ENCODE data around the gene SEMA4B. TPM values are rescaled to one million over a fixed set of nuclear protein-coding genes. Genes with fewer than 3 reads are reported as not detected.

The SEMA4B gene
- total RNA-seq, 4 donors from 2014 or later, result 63.2 to 147 (median 91.3) TPM

DNA sequence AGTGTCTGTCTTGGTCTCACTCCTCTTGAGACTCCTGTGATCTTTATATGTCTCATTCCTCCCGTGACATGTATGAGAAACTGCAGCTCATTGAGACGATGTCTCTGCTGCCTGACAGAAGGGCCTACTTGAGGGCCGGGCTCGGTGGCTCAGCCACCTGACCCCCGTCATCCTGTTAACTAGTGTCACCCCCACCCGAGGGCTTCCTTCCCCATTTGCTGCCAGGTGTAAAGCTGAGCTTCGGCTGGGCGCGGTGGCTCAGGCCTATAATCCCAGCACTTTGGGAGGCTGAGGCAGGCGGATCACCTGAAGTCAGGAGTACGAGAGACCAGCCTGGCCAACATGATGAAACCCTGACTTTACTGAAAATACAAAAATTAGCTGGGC, 12.7 kb downstream of the SEMA4B start:
- Histone ChIP-seq H3K27me3 (no peaks in the 10 kb centered on the region), H3K4me1 (peaks cover 13 to 60% (median 23%) of the 10 kb centered on the region in 4 donors), H3K9me3 (no peaks in the 10 kb centered on the region), H3K4me3 (no peak overlapping the region), H3K27ac (peak overlapping the region; percentile 78 to 99 (median 90)), H3K36me3 (peaks cover 0 to 34% (median 0%) of the 10 kb centered on the region in 3 donors)
- DNase-seq, result peak in 2 of 3 donors; percentile 89
- no peak for TF ChIP-seq POLR2A (IDR thresholded peaks at IDR 0.05)
- TF ChIP-seq, protein P1, sequence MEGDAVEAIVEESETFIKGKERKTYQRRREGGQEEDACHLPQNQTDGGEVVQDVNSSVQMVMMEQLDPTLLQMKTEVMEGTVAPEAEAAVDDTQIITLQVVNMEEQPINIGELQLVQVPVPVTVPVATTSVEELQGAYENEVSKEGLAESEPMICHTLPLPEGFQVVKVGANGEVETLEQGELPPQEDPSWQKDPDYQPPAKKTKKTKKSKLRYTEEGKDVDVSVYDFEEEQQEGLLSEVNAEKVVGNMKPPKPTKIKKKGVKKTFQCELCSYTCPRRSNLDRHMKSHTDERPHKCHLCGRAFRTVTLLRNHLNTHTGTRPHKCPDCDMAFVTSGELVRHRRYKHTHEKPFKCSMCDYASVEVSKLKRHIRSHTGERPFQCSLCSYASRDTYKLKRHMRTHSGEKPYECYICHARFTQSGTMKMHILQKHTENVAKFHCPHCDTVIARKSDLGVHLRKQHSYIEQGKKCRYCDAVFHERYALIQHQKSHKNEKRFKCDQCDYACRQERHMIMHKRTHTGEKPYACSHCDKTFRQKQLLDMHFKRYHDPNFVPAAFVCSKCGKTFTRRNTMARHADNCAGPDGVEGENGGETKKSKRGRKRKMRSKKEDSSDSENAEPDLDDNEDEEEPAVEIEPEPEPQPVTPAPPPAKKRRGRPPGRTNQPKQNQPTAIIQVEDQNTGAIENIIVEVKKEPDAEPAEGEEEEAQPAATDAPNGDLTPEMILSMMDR (IDR thresholded peaks at IDR 0.05), result no peak

DNA sequence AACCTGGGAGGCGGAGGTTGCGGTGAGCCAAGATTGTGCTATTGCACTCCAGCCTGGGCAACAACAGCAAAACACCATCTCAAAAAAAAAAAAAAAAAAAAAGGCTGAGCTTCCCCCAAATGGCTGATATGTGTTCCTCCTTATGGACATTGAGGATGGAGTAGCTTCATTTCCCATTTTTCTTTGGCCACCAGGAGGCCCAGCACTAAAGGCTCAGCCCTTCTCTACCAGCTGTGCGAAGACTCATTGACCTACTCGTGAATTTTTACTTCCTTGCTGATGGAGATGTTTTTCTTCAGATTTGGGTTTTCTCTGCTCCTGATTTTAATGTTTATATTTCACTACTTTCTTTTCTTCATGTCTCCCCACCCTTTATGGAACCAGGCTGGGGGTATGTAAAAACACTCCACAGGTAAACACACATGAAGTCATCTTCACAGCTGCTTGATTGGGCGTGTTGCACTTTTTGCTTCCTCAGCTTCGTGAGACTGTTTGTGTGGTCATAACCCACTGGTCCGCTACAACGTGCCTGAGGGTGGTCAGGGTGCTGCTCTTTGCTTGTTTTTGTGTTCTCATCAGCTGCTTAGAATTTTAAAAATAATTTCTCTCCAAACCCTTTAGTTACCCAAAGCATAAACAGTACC, 13.5 kb downstream of the SEMA4B start:
- TF ChIP-seq POLR2A (IDR thresholded peaks at IDR 0.05), result no peak
- TF ChIP-seq, protein P1 (IDR thresholded peaks at IDR 0.05), result peak in 4 of 6 experiments; percentile 16 to 45 (median 40)
- H3K36me3 ChIP-seq, result peaks cover 0 to 26% (median 0%) of the 10 kb centered on the region in 3 donors
- H3K4me1 ChIP-seq, result peaks cover 13 to 54% (median 23%) of the 10 kb centered on the region in 4 donors
- H3K27me3 ChIP-seq, result no peaks in the 10 kb centered on the region
- no peaks in the 10 kb centered on the region for H3K9me3 ChIP-seq
- H3K4me3 ChIP-seq, result no peak overlapping the region
- DNase-seq, result peak in 2 of 3 donors; percentile 70 to 73
- peak overlapping the region; percentile 78 to 99 (median 90) for H3K27ac ChIP-seq

DNA sequence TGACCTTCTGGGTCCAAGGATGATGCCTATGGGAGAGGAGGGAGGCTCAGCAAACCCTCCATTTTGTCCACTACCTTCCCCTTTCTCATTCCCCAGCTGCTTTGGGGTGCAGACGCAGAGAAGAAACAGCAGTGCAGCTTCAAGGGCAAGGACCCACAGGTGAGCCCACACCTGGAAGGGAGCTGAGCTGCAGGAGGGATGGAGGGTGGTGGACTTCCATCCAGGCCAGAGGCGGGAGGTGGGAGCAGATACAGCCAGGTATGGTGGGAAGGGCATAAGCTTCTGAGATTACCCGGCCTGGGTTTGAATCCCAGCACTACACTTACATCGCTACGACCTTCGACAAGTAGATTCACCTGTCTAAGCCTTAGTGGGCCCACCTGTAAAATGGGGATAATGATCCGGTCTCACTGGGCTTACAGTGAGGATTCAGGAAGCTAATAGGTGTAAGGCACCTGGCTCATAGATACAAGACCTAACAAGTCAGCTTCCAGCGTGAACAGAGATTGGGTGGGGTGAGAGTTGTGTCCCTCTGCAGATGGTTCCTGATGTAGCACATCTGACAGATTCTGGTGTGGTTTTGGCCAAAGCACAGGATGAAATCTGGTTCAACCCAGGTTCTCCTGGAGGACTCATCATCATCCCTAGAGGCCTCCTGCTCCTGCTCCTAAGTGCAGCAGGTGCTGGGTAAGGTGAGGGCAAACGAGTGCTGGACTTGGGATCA, 16.7 kb downstream of the SEMA4B start:
- no peak for DNase-seq
- H3K27ac ChIP-seq, result no peak overlapping the region
- H3K27me3 ChIP-seq, result no peaks in the 10 kb centered on the region
- H3K4me3 ChIP-seq, result no peak overlapping the region
- no peak for TF ChIP-seq POLR2A (IDR thresholded peaks at IDR 0.05)
- TF ChIP-seq, protein P1 (IDR thresholded peaks at IDR 0.05), result no peak
- no peaks in the 10 kb centered on the region for H3K9me3 ChIP-seq
- peaks cover 0 to 30% (median 9%) of the 10 kb centered on the region in 4 donors for H3K4me1 ChIP-seq
- peaks cover 0 to 37% (median 0%) of the 10 kb centered on the region in 3 donors for H3K36me3 ChIP-seq

DNA sequence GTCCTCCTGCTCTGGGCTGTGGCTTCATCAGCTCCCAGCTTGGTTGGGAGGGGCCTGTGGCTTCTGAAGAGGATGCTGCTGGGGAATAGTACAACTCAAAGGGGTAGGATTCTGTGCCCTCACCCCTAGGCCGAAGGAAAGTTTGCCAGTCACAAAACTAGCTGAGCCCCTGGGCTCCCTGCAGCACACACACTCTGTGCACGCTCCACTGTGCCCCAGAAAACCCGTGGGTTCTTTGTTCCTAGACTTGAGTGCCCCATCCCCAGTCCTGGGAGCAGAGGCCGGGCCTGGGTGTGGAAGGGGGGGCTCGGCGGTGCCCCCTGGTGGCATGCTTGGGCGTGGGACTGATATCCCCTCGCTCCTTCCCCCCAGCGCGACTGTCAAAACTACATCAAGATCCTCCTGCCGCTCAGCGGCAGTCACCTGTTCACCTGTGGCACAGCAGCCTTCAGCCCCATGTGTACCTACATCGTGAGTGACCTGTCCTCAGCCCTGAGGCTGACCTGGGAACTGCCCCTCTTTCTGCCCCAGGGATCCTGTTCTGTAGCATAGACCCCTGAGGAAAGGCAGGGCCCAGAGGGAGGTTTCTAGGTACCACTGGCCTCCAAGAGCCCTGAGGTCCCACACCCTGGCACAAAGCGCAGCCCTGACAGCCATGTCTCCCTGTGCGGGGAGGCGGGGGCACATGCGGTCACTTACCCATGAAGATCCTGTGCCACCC, 18.5 kb downstream of the SEMA4B start:
- TF ChIP-seq POLR2A (IDR thresholded peaks at IDR 0.05), result no peak
- TF ChIP-seq, protein P1 (IDR thresholded peaks at IDR 0.05), result peak; percentile 52 to 70 (median 58)
- H3K27me3 ChIP-seq, result no peaks in the 10 kb centered on the region
- H3K9me3 ChIP-seq, result no peaks in the 10 kb centered on the region
- H3K4me1 ChIP-seq, result peaks cover 0 to 12% (median 4%) of the 10 kb centered on the region in 4 donors
- DNase-seq, result peak; percentile 65 to 75 (median 70)
- no peak overlapping the region for H3K4me3 ChIP-seq
- H3K36me3 ChIP-seq, result peaks cover 0 to 54% (median 0%) of the 10 kb centered on the region in 3 donors
- peak overlapping the region in 1 of 4 donors; percentile 18 for H3K27ac ChIP-seq

DNA sequence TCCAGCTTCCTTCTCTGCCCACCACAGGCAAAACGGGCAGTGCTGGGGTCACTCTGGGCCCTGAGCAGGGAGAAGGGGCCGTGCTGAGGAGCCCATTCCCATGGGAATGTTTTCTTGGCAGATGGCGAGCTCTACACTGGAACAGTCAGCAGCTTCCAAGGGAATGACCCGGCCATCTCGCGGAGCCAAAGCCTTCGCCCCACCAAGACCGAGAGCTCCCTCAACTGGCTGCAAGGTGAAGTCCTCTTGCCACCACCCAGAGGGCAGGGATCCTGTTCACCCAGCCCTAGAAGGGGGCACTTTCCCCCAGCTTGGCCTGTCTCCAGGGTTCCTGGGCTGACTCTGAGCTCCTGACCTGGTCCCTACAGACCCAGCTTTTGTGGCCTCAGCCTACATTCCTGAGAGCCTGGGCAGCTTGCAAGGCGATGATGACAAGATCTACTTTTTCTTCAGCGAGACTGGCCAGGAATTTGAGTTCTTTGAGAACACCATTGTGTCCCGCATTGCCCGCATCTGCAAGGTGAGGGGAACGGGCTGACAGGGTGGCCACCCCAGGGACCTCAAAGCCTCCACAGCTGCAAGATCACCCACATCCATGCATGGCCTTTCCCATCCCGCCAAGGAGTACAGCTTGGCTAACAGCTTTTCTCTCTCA, 20.2 kb downstream of the SEMA4B start:
- TF ChIP-seq, protein P1 (IDR thresholded peaks at IDR 0.05), result peak in 5 of 6 experiments; percentile 13 to 89 (median 80)
- TF ChIP-seq POLR2A (IDR thresholded peaks at IDR 0.05), result peak in 1 of 2 donors; percentile 14
- peak overlapping the region in 2 of 4 donors; percentile 41 to 49 for H3K27ac ChIP-seq

More for the DNA sequence above, 20.2 kb downstream of the SEMA4B start:
- Histone ChIP-seq H3K27me3 (no peaks in the 10 kb centered on the region), H3K9me3 (no peaks in the 10 kb centered on the region), H3K4me1 (peaks cover 0 to 8% (median 3%) of the 10 kb centered on the region in 4 donors), H3K36me3 (peaks cover 0 to 72% (median 0%) of the 10 kb centered on the region in 3 donors), H3K4me3 (no peak overlapping the region)
- peak in 2 of 3 donors; percentile 82 to 86 for DNase-seq

Data from Peyer's patch (tissue), 4 donors.